ENCODE measurements around the gene UEVLD. TPM values are rescaled to one million over a fixed set of nuclear protein-coding genes. Genes with fewer than 3 reads are reported as not detected.
A peak's percentile ranks its signal among the peaks of the same experiment; 100 is the strongest.

UEVLD gene
- total and polyA plus RNA-seq, 9 of the 15 experiments (the other 6 are each of a cell fraction or from before 2014, with no cell fraction given), result 4.7 to 12.6 (median 7.4) TPM

DNA sequence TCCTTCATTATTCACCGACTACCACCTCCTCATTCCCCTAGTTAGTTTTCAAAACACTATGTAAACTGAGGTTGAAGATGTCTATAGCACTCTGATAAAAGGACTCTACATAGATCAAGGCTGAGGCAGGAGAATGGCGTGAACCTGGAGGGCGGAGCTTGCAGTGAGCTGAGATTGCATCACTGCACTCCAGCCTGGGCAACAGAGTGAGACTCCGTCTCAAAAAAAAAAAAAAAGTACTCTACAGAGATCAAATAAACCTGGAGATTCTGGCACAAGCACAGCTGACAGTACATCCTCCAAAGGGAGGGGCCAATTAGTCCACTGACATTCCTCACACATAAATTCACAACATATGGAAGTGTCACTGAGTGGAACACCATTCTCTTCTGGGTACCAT, 92.8 kb downstream of the UEVLD start (continued):
- TF ChIP-seq ETV1 (tag; conservative IDR thresholded peaks at IDR 0.05; ENCODE audit: low read depth) (no peak), ZNF121 (CRISPR knock-in tag; conservative IDR thresholded peaks at IDR 0.05) (0 out of 2 replicates have a peak, but pooled peaks have one; percentile 29), CEBPB (tag; IDR thresholded peaks at IDR 0.05) (peak; percentile 41; the same call in 1 of the 2 replicates), BDP1 (IDR thresholded peaks at IDR 0.05; ENCODE audit: insufficient read depth, insufficient read length) (no peak), CBX3 (IDR thresholded peaks at IDR 0.05; ENCODE audit: borderline replicate concordance in 1 of 2, low read length in 2 of 2) (no peak), MCM2 (IDR thresholded peaks at IDR 0.05; ENCODE audit: low read depth) (no peak), TAF1 (IDR thresholded peaks at IDR 0.05; ENCODE audit: control insufficient read depth, extremely low read depth, insufficient read depth, low read length, severe bottlenecking) (no peak), ETS2 (tag; IDR thresholded peaks at IDR 0.05; ENCODE audit: borderline replicate concordance, poor library complexity, severe bottlenecking) (no peak), YY1 (IDR thresholded peaks at IDR 0.05; ENCODE audit: borderline replicate concordance in 1 of 3, control insufficient read depth in 1 of 3, extremely low read depth in 1 of 3, insufficient read depth in 3 of 3, insufficient read length in 1 of 3, insufficient replicate concordance in 2 of 3, low read depth in 1 of 3, low read length in 2 of 3) (no peak)
- TF ChIP-seq, protein P1, sequence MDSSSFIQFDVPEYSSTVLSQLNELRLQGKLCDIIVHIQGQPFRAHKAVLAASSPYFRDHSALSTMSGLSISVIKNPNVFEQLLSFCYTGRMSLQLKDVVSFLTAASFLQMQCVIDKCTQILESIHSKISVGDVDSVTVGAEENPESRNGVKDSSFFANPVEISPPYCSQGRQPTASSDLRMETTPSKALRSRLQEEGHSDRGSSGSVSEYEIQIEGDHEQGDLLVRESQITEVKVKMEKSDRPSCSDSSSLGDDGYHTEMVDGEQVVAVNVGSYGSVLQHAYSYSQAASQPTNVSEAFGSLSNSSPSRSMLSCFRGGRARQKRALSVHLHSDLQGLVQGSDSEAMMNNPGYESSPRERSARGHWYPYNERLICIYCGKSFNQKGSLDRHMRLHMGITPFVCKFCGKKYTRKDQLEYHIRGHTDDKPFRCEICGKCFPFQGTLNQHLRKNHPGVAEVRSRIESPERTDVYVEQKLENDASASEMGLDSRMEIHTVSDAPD (CRISPR knock-in tag; IDR thresholded peaks at IDR 0.05), result no peak
- TF ChIP-seq, protein P2, sequence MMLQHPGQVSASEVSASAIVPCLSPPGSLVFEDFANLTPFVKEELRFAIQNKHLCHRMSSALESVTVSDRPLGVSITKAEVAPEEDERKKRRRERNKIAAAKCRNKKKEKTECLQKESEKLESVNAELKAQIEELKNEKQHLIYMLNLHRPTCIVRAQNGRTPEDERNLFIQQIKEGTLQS (IDR thresholded peaks at IDR 0.05), result peak; percentile 75
- TF ChIP-seq, protein P2 (CRISPR knock-in tag; conservative IDR thresholded peaks at IDR 0.05), result no peak
- TF ChIP-seq, protein P3, sequence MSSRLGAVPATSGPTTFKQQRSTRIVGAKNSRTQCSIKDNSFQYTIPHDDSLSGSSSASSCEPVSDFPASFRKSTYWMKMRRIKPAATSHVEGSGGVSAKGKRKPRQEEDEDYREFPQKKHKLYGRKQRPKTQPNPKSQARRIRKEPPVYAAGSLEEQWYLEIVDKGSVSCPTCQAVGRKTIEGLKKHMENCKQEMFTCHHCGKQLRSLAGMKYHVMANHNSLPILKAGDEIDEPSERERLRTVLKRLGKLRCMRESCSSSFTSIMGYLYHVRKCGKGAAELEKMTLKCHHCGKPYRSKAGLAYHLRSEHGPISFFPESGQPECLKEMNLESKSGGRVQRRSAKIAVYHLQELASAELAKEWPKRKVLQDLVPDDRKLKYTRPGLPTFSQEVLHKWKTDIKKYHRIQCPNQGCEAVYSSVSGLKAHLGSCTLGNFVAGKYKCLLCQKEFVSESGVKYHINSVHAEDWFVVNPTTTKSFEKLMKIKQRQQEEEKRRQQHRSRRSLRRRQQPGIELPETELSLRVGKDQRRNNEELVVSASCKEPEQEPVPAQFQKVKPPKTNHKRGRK (tag; IDR thresholded peaks at IDR 0.05), result no peak
- TF ChIP-seq, protein P4, sequence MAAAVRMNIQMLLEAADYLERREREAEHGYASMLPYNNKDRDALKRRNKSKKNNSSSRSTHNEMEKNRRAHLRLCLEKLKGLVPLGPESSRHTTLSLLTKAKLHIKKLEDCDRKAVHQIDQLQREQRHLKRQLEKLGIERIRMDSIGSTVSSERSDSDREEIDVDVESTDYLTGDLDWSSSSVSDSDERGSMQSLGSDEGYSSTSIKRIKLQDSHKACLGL (CRISPR knock-in tag; IDR thresholded peaks at IDR 0.05; ENCODE audit: borderline replicate concordance, poor library complexity, severe bottlenecking), result no peak
- TF ChIP-seq, protein P5, sequence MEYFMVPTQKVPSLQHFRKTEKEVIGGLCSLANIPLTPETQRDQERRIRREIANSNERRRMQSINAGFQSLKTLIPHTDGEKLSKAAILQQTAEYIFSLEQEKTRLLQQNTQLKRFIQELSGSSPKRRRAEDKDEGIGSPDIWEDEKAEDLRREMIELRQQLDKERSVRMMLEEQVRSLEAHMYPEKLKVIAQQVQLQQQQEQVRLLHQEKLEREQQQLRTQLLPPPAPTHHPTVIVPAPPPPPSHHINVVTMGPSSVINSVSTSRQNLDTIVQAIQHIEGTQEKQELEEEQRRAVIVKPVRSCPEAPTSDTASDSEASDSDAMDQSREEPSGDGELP (CRISPR knock-in tag; IDR thresholded peaks at IDR 0.05; ENCODE audit: borderline replicate concordance), result no peak
- TF ChIP-seq, protein P6, sequence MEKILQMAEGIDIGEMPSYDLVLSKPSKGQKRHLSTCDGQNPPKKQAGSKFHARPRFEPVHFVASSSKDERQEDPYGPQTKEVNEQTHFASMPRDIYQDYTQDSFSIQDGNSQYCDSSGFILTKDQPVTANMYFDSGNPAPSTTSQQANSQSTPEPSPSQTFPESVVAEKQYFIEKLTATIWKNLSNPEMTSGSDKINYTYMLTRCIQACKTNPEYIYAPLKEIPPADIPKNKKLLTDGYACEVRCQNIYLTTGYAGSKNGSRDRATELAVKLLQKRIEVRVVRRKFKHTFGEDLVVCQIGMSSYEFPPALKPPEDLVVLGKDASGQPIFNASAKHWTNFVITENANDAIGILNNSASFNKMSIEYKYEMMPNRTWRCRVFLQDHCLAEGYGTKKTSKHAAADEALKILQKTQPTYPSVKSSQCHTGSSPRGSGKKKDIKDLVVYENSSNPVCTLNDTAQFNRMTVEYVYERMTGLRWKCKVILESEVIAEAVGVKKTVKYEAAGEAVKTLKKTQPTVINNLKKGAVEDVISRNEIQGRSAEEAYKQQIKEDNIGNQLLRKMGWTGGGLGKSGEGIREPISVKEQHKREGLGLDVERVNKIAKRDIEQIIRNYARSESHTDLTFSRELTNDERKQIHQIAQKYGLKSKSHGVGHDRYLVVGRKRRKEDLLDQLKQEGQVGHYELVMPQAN (IDR thresholded peaks at IDR 0.05; ENCODE audit: borderline replicate concordance), result no peak
